ENCODE measurements around the gene ZNF575. TPM values are rescaled to one million over a fixed set of nuclear protein-coding genes. Genes with fewer than 3 reads are reported as not detected.

The ZNF575 gene
- total and polyA plus RNA-seq, 2 donors (not counting 3 experiments of a cell fraction or from before 2014, with no cell fraction given) = 0.57 to 3.0 TPM

DNA sequence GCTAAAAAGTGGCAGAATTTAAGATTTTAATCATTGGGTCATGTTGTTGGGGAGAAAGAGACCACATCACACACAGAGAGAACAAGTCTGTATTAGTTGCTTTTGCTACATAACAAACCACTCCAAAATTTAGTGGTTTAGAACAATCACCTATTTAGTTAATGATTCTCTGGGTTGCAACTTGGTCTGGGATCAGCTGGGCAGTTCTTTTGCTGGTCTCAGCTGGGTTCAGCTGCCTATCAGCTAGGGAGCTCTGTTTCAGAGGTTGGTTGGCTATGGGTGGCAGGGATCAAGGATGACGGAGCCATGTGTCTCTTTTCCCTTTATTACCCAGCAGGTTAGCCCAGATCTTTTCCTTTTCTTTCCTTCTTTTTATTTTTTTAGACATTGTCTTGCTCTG is 51.5 kb downstream of the ZNF575 start:
- TF ChIP-seq POLR2A (IDR thresholded peaks at IDR 0.05; ENCODE audit: low read depth, low read length) (no peak), FOS (IDR thresholded peaks at IDR 0.05; ENCODE audit: borderline replicate concordance, insufficient read depth, low read length) (no peak), EZH2 (IDR thresholded peaks at IDR 0.05; ENCODE audit: borderline replicate concordance, low read depth, low read length, severe bottlenecking) (no peak), JUN (IDR thresholded peaks at IDR 0.05; ENCODE audit: borderline replicate concordance, insufficient read depth, insufficient read length, low read depth) (no peak), MYC (IDR thresholded peaks at IDR 0.05; ENCODE audit: low read depth, low read length) (no peak), POLR2AphosphoS5 (IDR thresholded peaks at IDR 0.05; ENCODE audit: insufficient read depth, low read depth, low read length) (no peak)
- TF ChIP-seq, protein P1, sequence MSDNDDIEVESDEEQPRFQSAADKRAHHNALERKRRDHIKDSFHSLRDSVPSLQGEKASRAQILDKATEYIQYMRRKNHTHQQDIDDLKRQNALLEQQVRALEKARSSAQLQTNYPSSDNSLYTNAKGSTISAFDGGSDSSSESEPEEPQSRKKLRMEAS (IDR thresholded peaks at IDR 0.05; ENCODE audit: insufficient read depth, insufficient read length) = no peak
- H3K27ac ChIP-seq (ENCODE audit: insufficient read depth, low read depth, low read length) = no peak overlapping the region
- no peaks in the 10 kb centered on the region for H3K9me3 ChIP-seq (replicated peaks; ENCODE audit: control insufficient read depth, insufficient read depth, low read length)
- DNase-seq (ENCODE audit: low read depth, low spot score) (no peak), FAIRE-seq (no peak)
- ChIA-PET POLR2A (interaction anchor here (0.5 kb wide), 1 partner anchor 103 kb away, joined by 3 read pairs; no protein-coding TSS in a partner anchor), CTCF (interaction anchor here (1.6 to 3.0 kb wide), 3 partner anchors 10 to 29 kb away, joined by 4 to 21 read pairs (median 9); partner anchors contain the start of genes IRGQ and ZNF576)
- no peak overlapping the region for H3K4me3 ChIP-seq (replicated peaks in 1 of 3; ENCODE audit: insufficient read depth in 1 of 3, low read depth in 1 of 3, low read length in 3 of 3)
- peaks cover 0 to 2% of the 10 kb centered on the region in 2 experiments for H3K36me3 ChIP-seq (ENCODE audit: control insufficient read depth in 2 of 2, extremely low read depth in 1 of 2, insufficient read depth in 2 of 2, low read length in 2 of 2)
- no peak overlapping the region for H3K4me2 ChIP-seq (ENCODE audit: insufficient read depth, low read length)
- BruUV-seq (replicated peaks) = no TSS peak
- no peak overlapping the region for H2AFZ ChIP-seq (ENCODE audit: low read depth, low read length)
- no peaks in the 10 kb centered on the region for H3K4me1 ChIP-seq (ENCODE audit: control insufficient read depth, extremely low read depth, insufficient read depth, low read length)
- no peaks in the 10 kb centered on the region for H4K20me1 ChIP-seq (replicated peaks; ENCODE audit: control insufficient read depth, extremely low read depth, insufficient read depth, low read length)
- H3K79me2 ChIP-seq (ENCODE audit: control insufficient read depth, insufficient read depth, low read length) = no peaks in the 10 kb centered on the region
- dilution Hi-C loops (cut with MboI; ENCODE audit: extremely low pct_ligation_motif_present, low sequenced_read_pairs) = no loop called here
- no peaks in the 10 kb centered on the region for H3K27me3 ChIP-seq (ENCODE audit: control insufficient read depth in 2 of 2, insufficient read depth in 2 of 2, low read length in 2 of 2)
- intact Hi-C loops (cut with micrococcal nuclease) = no loop called here
- no peaks in the 10 kb centered on the region for H3K9me1 ChIP-seq (replicated peaks; ENCODE audit: control insufficient read depth, extremely low read depth, insufficient read depth, low read length)
- H3K9ac ChIP-seq (replicated peaks; ENCODE audit: extremely low read depth, insufficient read depth, low read length) = no peak overlapping the region

Other genes starting within 250 kb of the ZNF575 start
- 0.18 TPM in 1 of 2 replicates, not detected in the other for gene CD177, start 179.5 kb upstream of the ZNF575 start, total RNA-seq
- not detected in 2 replicates for gene CD177, start 179.5 kb upstream of the ZNF575 start, polyA plus RNA-seq
- gene TEX101, start 118.3 kb upstream of the ZNF575 start, total RNA-seq = not detected in 2 replicates
- gene TEX101, start 118.3 kb upstream of the ZNF575 start, polyA plus RNA-seq = not detected in 2 replicates
- not detected in 2 replicates for gene LYPD3, start 67.6 kb upstream of the ZNF575 start, total RNA-seq
- gene LYPD3, start 67.6 kb upstream of the ZNF575 start, polyA plus RNA-seq = 0.37 and 0.52 TPM in 2 replicates
- gene PHLDB3, start 28.4 kb upstream of the ZNF575 start, total RNA-seq = 10.1 and 12.0 TPM in 2 replicates
- 5.5 and 5.6 TPM in 2 replicates for gene PHLDB3, start 28.4 kb upstream of the ZNF575 start, polyA plus RNA-seq
- 29.4 and 34.5 TPM in 2 replicates for gene ETHE1, start 6.0 kb upstream of the ZNF575 start, total RNA-seq
- 124 and 165 TPM in 2 replicates for gene ETHE1, start 6.0 kb upstream of the ZNF575 start, polyA plus RNA-seq
- gene XRCC1, start 42.3 kb downstream of the ZNF575 start, total RNA-seq = 37.3 and 39.3 TPM in 2 replicates
- gene XRCC1, start 42.3 kb downstream of the ZNF575 start, polyA plus RNA-seq = 24.2 and 29.5 TPM in 2 replicates
- gene PINLYP, start 42.6 kb downstream of the ZNF575 start, total RNA-seq = 2.6 and 5.5 TPM in 2 replicates
- 4.8 and 5.5 TPM in 2 replicates for gene PINLYP, start 42.6 kb downstream of the ZNF575 start, polyA plus RNA-seq
- 33.2 and 34.1 TPM in 2 replicates for gene IRGQ, start 62.9 kb downstream of the ZNF575 start, total RNA-seq
- 15.8 and 16.0 TPM in 2 replicates for gene IRGQ, start 62.9 kb downstream of the ZNF575 start, polyA plus RNA-seq
- 19.5 and 20.3 TPM in 2 replicates for gene ZNF576, start 63.4 kb downstream of the ZNF575 start, total RNA-seq
- 27.7 and 38.3 TPM in 2 replicates for gene ZNF576, start 63.4 kb downstream of the ZNF575 start, polyA plus RNA-seq
- 0.27 and 0.32 TPM in 2 replicates for gene SRRM5, start 78.9 kb downstream of the ZNF575 start, total RNA-seq
- gene SRRM5, start 78.9 kb downstream of the ZNF575 start, polyA plus RNA-seq = 0.13 and 0.17 TPM in 2 replicates
- 51.8 and 56.2 TPM in 2 replicates for gene ZNF428, start 86.4 kb downstream of the ZNF575 start, total RNA-seq
- gene ZNF428, start 86.4 kb downstream of the ZNF575 start, polyA plus RNA-seq = 29.2 and 30.7 TPM in 2 replicates
- gene CADM4, start 106.7 kb downstream of the ZNF575 start, total RNA-seq = 6.7 and 7.5 TPM in 2 replicates
- 5.0 and 7.7 TPM in 2 replicates for gene CADM4, start 106.7 kb downstream of the ZNF575 start, polyA plus RNA-seq
- 62.9 and 82.0 TPM in 2 replicates for gene PLAUR, start 137.0 kb downstream of the ZNF575 start, total RNA-seq
- gene PLAUR, start 137.0 kb downstream of the ZNF575 start, polyA plus RNA-seq = 60.2 and 66.3 TPM in 2 replicates
- gene IRGC, start 182.9 kb downstream of the ZNF575 start, total RNA-seq = not detected in 2 replicates
- not detected in 2 replicates for gene IRGC, start 182.9 kb downstream of the ZNF575 start, polyA plus RNA-seq
- 45.0 and 53.3 TPM in 2 replicates for gene SMG9, start 221.8 kb downstream of the ZNF575 start, total RNA-seq
- 25.5 and 26.4 TPM in 2 replicates for gene SMG9, start 221.8 kb downstream of the ZNF575 start, polyA plus RNA-seq
- gene KCNN4, start 247.8 kb downstream of the ZNF575 start, total RNA-seq = 0.35 TPM in 1 of 2 replicates, not detected in the other
- gene KCNN4, start 247.8 kb downstream of the ZNF575 start, polyA plus RNA-seq = 0.27 and 0.29 TPM in 2 replicates

Data from endothelial cell of umbilical vein (primary cell).